HEK293 (cell line): ENCODE measurements around the gene PIN1.
A peak's percentile ranks its signal among the peaks of the same experiment; 100 is the strongest.

Source experiments
- HOXC10 ChIP-seq: sonication (generic); formaldehyde crosslinking; IDR thresholded peaks from 2 replicates; pipeline ENCODE4 v1.8.1; 2023; ENCODE audit warnings: mild to moderate bottlenecking, missing genetic modification reagents
- KLF9 ChIP-seq: fragments of 450-650 bp; formaldehyde crosslinking; IDR thresholded peaks from 2 replicates; pipeline ENCODE4 v1.5.1; 2016; ENCODE audit warnings: missing biosample characterization, missing genetic modification characterization, low read depth
- OSR2 ChIP-seq: fragments of 450-650 bp; formaldehyde crosslinking; IDR thresholded peaks from 2 replicates; pipeline ENCODE4 v1.5.1; 2016; ENCODE audit warnings: missing biosample characterization, missing genetic modification characterization
- PATZ1 ChIP-seq: fragments of 450-650 bp; formaldehyde crosslinking; IDR thresholded peaks from 2 replicates; pipeline ENCODE4 v1.5.1; 2016; ENCODE audit warnings: missing biosample characterization, missing genetic modification characterization
- PRDM10 ChIP-seq: fragments of 450-650 bp; formaldehyde crosslinking; IDR thresholded peaks from 2 replicates; pipeline ENCODE4 v1.5.1; 2016; ENCODE audit warnings: missing biosample characterization, missing genetic modification characterization
- TSHZ1 ChIP-seq: fragments of 450-650 bp; formaldehyde crosslinking; IDR thresholded peaks from 2 replicates; pipeline ENCODE4 v1.5.1; 2016; ENCODE audit warnings: missing biosample characterization, missing genetic modification characterization, borderline replicate concordance
- ZBTB20 ChIP-seq: fragments of 450-650 bp; formaldehyde crosslinking; IDR thresholded peaks from 2 replicates; pipeline ENCODE4 v1.5.1; 2016; ENCODE audit warnings: missing biosample characterization, missing genetic modification characterization
- ZBTB26 ChIP-seq: fragments of 450-650 bp; formaldehyde crosslinking; optimal IDR thresholded peaks from 2 replicates; pipeline ENCODE3; 2016; ENCODE audit warnings: missing biosample characterization, mild to moderate bottlenecking, missing genetic modification characterization
- ZBTB7A ChIP-seq: fragments of 450-650 bp; formaldehyde crosslinking; IDR thresholded peaks from 2 replicates; pipeline ENCODE4 v1.5.1; 2016; ENCODE audit warnings: low read depth, missing biosample characterization, missing genetic modification characterization
- ZEB2 ChIP-seq: fragments of 450-650 bp; formaldehyde crosslinking; IDR thresholded peaks from 2 replicates; pipeline ENCODE4 v1.5.1; 2016; ENCODE audit warnings: missing biosample characterization, missing genetic modification characterization
- ZNF121 ChIP-seq: fragments of 450-650 bp; formaldehyde crosslinking; IDR thresholded peaks from 2 replicates; pipeline ENCODE4 v1.5.1; 2016; ENCODE audit warnings: missing biosample characterization, missing genetic modification characterization
- ZNF155 ChIP-seq: fragments of 450-650 bp; formaldehyde crosslinking; IDR thresholded peaks from 2 replicates; pipeline ENCODE4 v1.5.1; 2016; ENCODE audit warnings: missing biosample characterization, missing genetic modification characterization
- ZNF280D ChIP-seq: fragments of 450-650 bp; formaldehyde crosslinking; IDR thresholded peaks from 2 replicates; pipeline ENCODE4 v1.5.1; 2016; ENCODE audit warnings: missing biosample characterization, missing genetic modification characterization
- ZNF473 ChIP-seq: fragments of 450-650 bp; formaldehyde crosslinking; IDR thresholded peaks from 2 replicates; pipeline ENCODE4 v1.5.1; 2017; ENCODE audit warnings: missing biosample characterization, missing genetic modification characterization
- ZNF514 ChIP-seq: fragments of 450-650 bp; formaldehyde crosslinking; IDR thresholded peaks from 2 replicates; pipeline ENCODE4 v1.5.1; 2016; ENCODE audit warnings: missing biosample characterization, missing genetic modification characterization
- ZNF548 ChIP-seq: fragments of 450-650 bp; formaldehyde crosslinking; IDR thresholded peaks from 2 replicates; pipeline ENCODE4 v1.5.1; 2016; ENCODE audit warnings: missing biosample characterization, missing genetic modification characterization
- ZNF558 ChIP-seq: fragments of 450-650 bp; formaldehyde crosslinking; IDR thresholded peaks from 2 replicates; pipeline ENCODE4 v1.5.1; 2016; ENCODE audit warnings: missing biosample characterization, missing genetic modification characterization
- ZNF580 ChIP-seq: fragments of 450-650 bp; formaldehyde crosslinking; IDR thresholded peaks from 2 replicates; pipeline ENCODE4 v1.5.1; 2016; ENCODE audit warnings: missing biosample characterization, missing genetic modification characterization
- ZNF600 ChIP-seq: fragments of 450-650 bp; formaldehyde crosslinking; IDR thresholded peaks from 2 replicates; pipeline ENCODE4 v1.5.1; 2016; ENCODE audit warnings: missing biosample characterization, missing genetic modification characterization
- ZNF639 ChIP-seq: fragments of 450-650 bp; formaldehyde crosslinking; IDR thresholded peaks from 2 replicates; pipeline ENCODE4 v1.5.1; 2016; ENCODE audit warnings: missing biosample characterization, missing genetic modification characterization
- ZNF747 ChIP-seq: fragments of 450-650 bp; formaldehyde crosslinking; IDR thresholded peaks from 2 replicates; pipeline ENCODE4 v1.5.1; 2016; ENCODE audit warnings: missing biosample characterization, missing genetic modification characterization

The PIN1 gene

GRCh38 chr19:9818734-9819595, 16.2 kb upstream of the PIN1 start, which contains the start of gene FBXL12 (continued):
- TF ChIP-seq ZBTB26 (no peak), ZNF155 (tag by site-specific recombination) (no peak), ZNF548 (tag by site-specific recombination) (no peak), ZNF600 (tag by site-specific recombination) (peak; percentile 52), ZNF558 (no peak), TSHZ1 (tag by site-specific recombination) (no peak), OSR2 (no peak), ZNF514 (tag by site-specific recombination) (no peak), ZNF280D (tag by site-specific recombination) (no peak), ZBTB7A (tag by site-specific recombination) (0 out of 2 replicates have a peak, but pooled peaks have one; percentile 43), PATZ1 (tag by site-specific recombination) (peak; percentile 84), ZNF121 (tag by site-specific recombination) (no peak), KLF9 (peak; percentile 68), ZNF639 (peak; percentile 34; the same call in 1 of the 2 replicates), ZEB2 (tag by site-specific recombination) (peak; percentile 63), ZBTB20 (no peak; the same call in 1 of the 2 replicates), ZNF747 (tag by site-specific recombination) (no peak), PRDM10 (tag by site-specific recombination) (peak; percentile 43; the same call in 1 of the 2 replicates), ZNF473 (tag by site-specific recombination) (no peak), HOXC10 (CRISPR knock-in tag) (no peak), ZNF580 (tag by site-specific recombination) (peak; percentile 92)
